OCI-LY3 (cell line): ENCODE measurements around the gene CARHSP1.

Experiments
- H2AFZ ChIP-seq: fragments of 200-600, 300-600 bp; shearing (Covaris generic); 2 replicates; pipeline ENCODE4 v1.6.0; 2014; ENCODE audit warnings: antibody characterized with exemption, low read depth, low read length
- H3K27ac ChIP-seq: fragments of 200-600, 300-600 bp; sonication (generic); 2 replicates; pipeline ENCODE4 v1.5.1; 2014; ENCODE audit warnings: mild to moderate bottlenecking, low read length, moderate library complexity, mixed read lengths
- H3K27me3 ChIP-seq: fragments of 200-600, 300-600 bp; sonication (generic); 2 replicates; pipeline ENCODE4 v1.6.1; 2014; ENCODE audit warnings: low read depth, low read length, mixed read lengths
- H3K36me3 ChIP-seq: fragments of 200-600, 300-600 bp; sonication (generic); replicated peaks from 2 replicates; pipeline ENCODE3; 2014; ENCODE audit warnings: low read depth, low read length, mixed read lengths
- H3K4me1 ChIP-seq: fragments of 300-600, 200-600 bp; sonication (generic); 2 replicates; pipeline ENCODE4 v1.6.1; 2014; ENCODE audit warnings: low read length, mixed read lengths
- H3K4me2 ChIP-seq: fragments of 200-600, 300-600 bp; sonication (generic); 2 replicates; pipeline ENCODE4 v1.6.1; 2014; ENCODE audit warnings: low read length, mixed read lengths
- H3K4me3 ChIP-seq: fragments of 300-600, 200-600 bp; sonication (generic); 2 replicates; pipeline ENCODE4 v1.5.1; 2014; ENCODE audit warnings: antibody characterized with exemption, mild to moderate bottlenecking, low read length, moderate library complexity
- H3K79me2 ChIP-seq: fragments of 300-600, 200-600 bp; shearing (Covaris generic); 2 replicates; pipeline ENCODE4 v1.6.1; 2014; ENCODE audit warnings: mild to moderate bottlenecking, low read length, mixed read lengths
- H3K9ac ChIP-seq: fragments of 300-600, 200-600 bp; shearing (Covaris generic); 2 replicates; pipeline ENCODE4 v1.6.0; 2014; ENCODE audit warnings: mild to moderate bottlenecking, low read length, moderate library complexity
- H3K9me3 ChIP-seq: fragments of 200-600, 300-600 bp; shearing (Covaris generic); 2 replicates; pipeline ENCODE4 v1.6.1; 2014; ENCODE audit warnings: low read length, mixed read lengths; ENCODE audit not compliant: insufficient read depth
- H4K20me1 ChIP-seq: fragments of 200-600, 300-600 bp; sonication (generic); 2 replicates; pipeline ENCODE4 v1.6.1; 2016; ENCODE audit warnings: low read length, mixed read lengths; ENCODE audit not compliant: insufficient read depth
- CTCF ChIP-seq: fragments of 200-600, 300-600 bp; sonication (generic); IDR thresholded peaks from 2 replicates; pipeline ENCODE4 v1.5.1; 2014; ENCODE audit warnings: antibody characterized with exemption, low read length, low read depth
- EZH2phosphoT487 ChIP-seq: fragments of 200-600 bp; shearing (Covaris generic); IDR thresholded peaks from 2 replicates; pipeline ENCODE4 v1.6.1; 2018; ENCODE audit warnings: antibody characterized with exemption, mixed run types, low read depth

CARHSP1 gene

GRCh38 chr16:8808613-8809353, 60.0 kb downstream of the CARHSP1 start:
- H3K79me2 ChIP-seq, result peaks cover 61% of the 10 kb centered on the region
- H2AFZ ChIP-seq, result no peak overlapping the region
- H4K20me1 ChIP-seq, result no peaks in the 10 kb centered on the region; the same call in 1 of the 2 replicates
- no peaks in the 10 kb centered on the region for H3K9me3 ChIP-seq
- no peak overlapping the region for H3K4me3 ChIP-seq
- H3K27me3 ChIP-seq, result no peaks in the 10 kb centered on the region
- no peak overlapping the region for H3K4me2 ChIP-seq
- no peak overlapping the region for H3K9ac ChIP-seq
- TF ChIP-seq CTCF (no peak), EZH2phosphoT487 (no peak)
- H3K4me1 ChIP-seq, result peaks cover 26% of the 10 kb centered on the region
- H3K27ac ChIP-seq, result no peak overlapping the region
- H3K36me3 ChIP-seq, result peaks cover 67% of the 10 kb centered on the region

DNA sequence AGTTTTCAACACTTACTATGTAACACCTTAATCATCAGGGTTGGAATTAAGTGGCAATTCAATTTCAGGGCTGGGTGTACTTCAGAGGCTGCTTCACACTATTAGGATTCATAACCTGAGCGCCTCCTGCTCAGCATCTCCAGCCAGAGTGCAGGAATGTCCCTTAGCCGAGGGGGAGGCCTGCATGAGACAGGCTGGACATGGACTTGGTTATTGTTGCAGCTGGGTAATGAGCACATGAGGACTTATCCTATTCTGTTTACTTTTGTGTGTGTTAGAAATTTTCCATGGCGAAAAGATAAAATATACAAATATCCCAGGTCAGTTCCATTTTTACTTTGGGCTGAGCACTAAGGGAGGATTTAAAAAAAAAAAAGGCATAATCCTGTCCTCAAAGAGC, 60.8 kb downstream of the CARHSP1 start:
- Histone ChIP-seq H4K20me1 (no peaks in the 10 kb centered on the region; the same call in 1 of the 2 replicates), H3K79me2 (peaks cover 60% of the 10 kb centered on the region)
- TF ChIP-seq CTCF (no peak), EZH2phosphoT487 (no peak)

DNA sequence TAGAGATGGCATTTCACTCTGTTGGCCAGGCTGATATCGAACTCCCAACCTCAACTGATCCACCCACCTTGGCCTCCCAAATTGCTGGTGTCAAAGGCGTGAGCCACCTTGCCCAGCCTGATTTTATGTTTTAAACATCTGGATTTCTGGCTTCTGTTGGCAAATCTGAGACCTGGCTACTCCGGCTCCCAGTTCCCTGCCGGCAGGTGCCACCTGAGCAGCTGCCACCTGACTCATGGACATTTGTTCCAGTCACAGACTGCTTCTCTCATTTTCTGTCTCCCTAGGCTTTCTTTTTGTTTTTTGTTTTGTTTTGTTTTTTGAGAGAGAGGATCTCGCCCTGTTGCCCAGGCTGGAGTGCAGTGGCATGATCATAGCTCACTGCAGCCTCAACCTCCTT, 61.6 kb downstream of the CARHSP1 start:
- Histone ChIP-seq H3K36me3 (peaks cover 63% of the 10 kb centered on the region), H3K79me2 (peaks cover 62% of the 10 kb centered on the region)
- TF ChIP-seq EZH2phosphoT487 (no peak), CTCF (no peak)

More for the DNA sequence above, 60.8 kb downstream of the CARHSP1 start:
- H3K4me2 ChIP-seq, result no peak overlapping the region
- H3K4me3 ChIP-seq, result no peak overlapping the region
- H3K36me3 ChIP-seq, result peaks cover 66% of the 10 kb centered on the region
- no peak overlapping the region for H3K9ac ChIP-seq
- H3K9me3 ChIP-seq, result no peaks in the 10 kb centered on the region
- H3K27ac ChIP-seq, result no peak overlapping the region
- H3K27me3 ChIP-seq, result no peaks in the 10 kb centered on the region
- H2AFZ ChIP-seq, result no peak overlapping the region
- H3K4me1 ChIP-seq, result peaks cover 18% of the 10 kb centered on the region

DNA sequence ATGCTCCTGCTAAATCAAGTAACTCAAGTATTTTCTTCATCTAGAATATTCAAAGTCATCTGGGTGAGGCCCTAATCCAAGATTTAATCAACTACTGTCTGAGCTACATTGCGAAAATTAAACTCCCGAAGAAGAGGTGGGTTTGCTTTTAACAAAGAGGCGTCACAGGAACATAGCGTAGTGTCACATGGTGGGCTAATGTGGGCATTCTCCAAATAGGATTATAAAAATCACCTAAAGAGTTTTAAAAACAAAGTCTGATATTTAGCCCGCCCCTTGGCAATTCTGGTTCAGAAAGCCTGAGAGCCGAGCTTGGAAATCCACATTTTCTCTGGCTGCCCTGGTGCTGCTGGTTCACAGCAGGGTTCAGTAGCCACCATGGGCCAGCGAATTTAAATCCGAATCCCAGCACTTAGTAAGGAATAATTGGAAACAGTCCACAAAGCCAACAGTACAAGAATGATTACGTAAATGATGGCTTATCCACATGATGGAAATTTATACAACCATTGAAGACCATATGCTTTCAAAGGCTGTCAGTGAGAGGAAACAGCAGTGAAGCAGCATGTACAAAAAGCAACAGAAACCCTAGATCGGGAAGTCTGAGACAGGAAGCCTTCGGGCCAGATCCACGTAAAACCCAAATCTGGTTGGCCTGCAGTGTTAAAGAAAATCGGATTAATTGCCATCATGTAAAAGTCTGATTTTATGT, 62.4 kb downstream of the CARHSP1 start:
- Histone ChIP-seq H3K79me2 (peaks cover 63% of the 10 kb centered on the region), H2AFZ (no peak overlapping the region), H3K4me1 (peaks cover 2% of the 10 kb centered on the region), H3K9me3 (no peaks in the 10 kb centered on the region), H3K27me3 (no peaks in the 10 kb centered on the region), H3K27ac (no peak overlapping the region), H3K4me2 (no peak overlapping the region), H3K36me3 (peaks cover 62% of the 10 kb centered on the region), H4K20me1 (no peaks in the 10 kb centered on the region; the same call in 1 of the 2 replicates), H3K4me3 (no peak overlapping the region), H3K9ac (no peak overlapping the region)
- no peak for TF ChIP-seq EZH2phosphoT487
- TF ChIP-seq CTCF, result no peak

More for the DNA sequence above, 61.6 kb downstream of the CARHSP1 start:
- Histone ChIP-seq H3K9me3 (no peaks in the 10 kb centered on the region), H3K27me3 (no peaks in the 10 kb centered on the region), H3K4me3 (no peak overlapping the region), H3K9ac (no peak overlapping the region), H3K27ac (no peak overlapping the region), H3K4me2 (no peak overlapping the region), H2AFZ (no peak overlapping the region), H4K20me1 (no peaks in the 10 kb centered on the region; the same call in 1 of the 2 replicates), H3K4me1 (peaks cover 10% of the 10 kb centered on the region)
